Measurements from ENCODE around the gene COG5. TPM values are rescaled to one million over a fixed set of nuclear protein-coding genes. Genes with fewer than 3 reads are reported as not detected.
A peak's percentile ranks its signal among the peaks of the same experiment; 100 is the strongest.

Gene COG5
- total and polyA plus RNA-seq, 2 of the 8 experiments (the other 6 are each of a cell fraction or from before 2014, with no cell fraction given), result 10.5 to 28.1 TPM

- Histone ChIP-seq H3K56ac (replicated peaks; ENCODE audit: insufficient read length, low read depth, low read length) (no peak overlapping the region), H2BK12ac (ENCODE audit: low read depth, low read length) (no peak overlapping the region), H2BK15ac (ENCODE audit: low read length) (no peak overlapping the region), H3K27me3 (replicated peaks in 1 of 4; ENCODE audit: control insufficient read depth in 3 of 4, extremely low read depth in 1 of 4, insufficient read depth in 3 of 4, low read length in 3 of 4) (no peaks in the 10 kb centered on the region), H3K4me1 (replicated peaks in 1 of 4; ENCODE audit: control insufficient read depth in 3 of 4, insufficient read depth in 4 of 4, low read length in 3 of 4) (no peaks in the 10 kb centered on the region), H2BK20ac (ENCODE audit: low read length) (no peak overlapping the region), H4K91ac (replicated peaks; ENCODE audit: insufficient read length, low read length) (no peak overlapping the region), H3K79me2 (ENCODE audit: control insufficient read depth in 1 of 2, insufficient read depth in 2 of 2, low read length in 2 of 2) (no peaks in the 10 kb centered on the region), H3K27ac (ENCODE audit: low read depth, low read length) (no peak overlapping the region), H2AK5ac (ENCODE audit: low read depth, low read length) (no peak overlapping the region), H3K14ac (ENCODE audit: insufficient read length) (no peak overlapping the region), H3K4me3 (ENCODE audit: extremely low read depth in 1 of 4, insufficient read depth in 2 of 4, low read depth in 3 of 4, low read length in 4 of 4) (peak overlapping the region; percentile 77 to 95 (median 84)), H2BK120ac (replicated peaks; ENCODE audit: low read depth, low read length) (no peak overlapping the region), H3K36me3 (ENCODE audit: control insufficient read depth in 2 of 4, insufficient read depth in 4 of 4, low read length in 3 of 4) (peaks cover 0 to 14% (median 1%) of the 10 kb centered on the region in 4 experiments; a peak in 2 of 8 replicates), H3K4me2 (ENCODE audit: insufficient read depth in 1 of 2, low read depth in 2 of 2, low read length in 2 of 2) (peak overlapping the region; percentile 78 to 81), H3K23me2 (ENCODE audit: low read depth, low read length) (peaks cover 4% of the 10 kb centered on the region), H4K20me1 (replicated peaks in 1 of 2; ENCODE audit: control insufficient read depth in 1 of 2, insufficient read depth in 2 of 2, low read length in 2 of 2) (no peaks in the 10 kb centered on the region), H2AFZ (ENCODE audit: low read length) (0 out of 2 replicates have a peak overlapping the region, but pooled peaks have one; percentile 8), H3K9me3 (ENCODE audit: insufficient read depth in 2 of 2, low read depth in 1 of 2, low read length in 1 of 2) (no peaks in the 10 kb centered on the region), H4K8ac (ENCODE audit: extremely low read depth, insufficient read depth, low read length) (peak overlapping the region; percentile 76; the same call in 1 of the 2 replicates), H3K23ac (ENCODE audit: insufficient read length) (no peak overlapping the region), H3K9ac (replicated peaks in 1 of 4; ENCODE audit: extremely low read depth in 1 of 4, low read depth in 3 of 4, low read length in 3 of 4) (peak overlapping the region; percentile 34 to 98 (median 72); a peak in 6 of 7 replicates), H2BK5ac (ENCODE audit: low read depth, low read length) (no peak overlapping the region), H3K4ac (replicated peaks; ENCODE audit: insufficient read length, low read depth, low read length) (no peak overlapping the region), H4K5ac (ENCODE audit: insufficient read length, low read depth, low read length) (no peak overlapping the region), H3K79me1 (ENCODE audit: low read depth, low read length) (no peaks in the 10 kb centered on the region), H3K18ac (ENCODE audit: extremely low read depth, low read length) (no peak overlapping the region; the same call in 1 of the 2 replicates)
- FAIRE-seq (no peak), DNase-seq (ENCODE audit: low read depth in 1 of 2, low spot score in 2 of 2) (no peak)
- TF ChIP-seq CHD2 (IDR thresholded peaks at IDR 0.05; ENCODE audit: low read length), result no peak
- no peak for TF ChIP-seq CTCF (IDR thresholded peaks at IDR 0.05; ENCODE audit: control extremely low read depth in 1 of 3, insufficient read depth in 1 of 3, low read depth in 1 of 3, low read length in 3 of 3)
- TF ChIP-seq CHD1 (IDR thresholded peaks at IDR 0.05; ENCODE audit: low read depth, low read length), result no peak
- no peak for TF ChIP-seq SP1 (IDR thresholded peaks at IDR 0.05; ENCODE audit: low read depth, low read length)
- no peak for TF ChIP-seq HDAC6 (IDR thresholded peaks at IDR 0.05; ENCODE audit: low read depth, low read length)
- TF ChIP-seq SIX5 (IDR thresholded peaks at IDR 0.05; ENCODE audit: low read depth, low read length), result no peak
- no peak for TF ChIP-seq ATF2 (IDR thresholded peaks at IDR 0.05; ENCODE audit: low read length)
- ChIA-PET POLR2A (ENCODE audit: partially characterized antibody) (interaction anchor here (0.7 to 2.4 kb wide), 4 partner anchors 13 to 163 kb away, joined by 3 to 21 read pairs (median 4); partner anchors contain the start of genes CBLL1, COG5 and DUS4L), CTCF (ENCODE audit: partially characterized antibody) (interaction anchor here (0.6 to 1.7 kb wide), 4 partner anchors 12 to 146 kb away, joined by 3 to 7 read pairs (median 4); partner anchors contain the start of gene SLC26A4)
- WGBS, 2 experiments (ENCODE audit: extremely low coverage in 1 of 2, insufficient coverage in 1 of 2, insufficient read length in 1 of 2, insufficient replicate concordance in 2 of 2, low coverage in 1 of 2, low lambda C conversion rate in 2 of 2, missing lambda C conversion rate in 1 of 2), result 64% methylated on average over 10 of the region's 10 CpGs; no CpG with 5 or more reads in 1 of the 2 experiments
Observed at GRCh38 chr7:107580716-107581383, 17.1 kb upstream of the COG5 start.
